Calu3 (cell line): ENCODE results near the gene PTPN21. TPM values are rescaled to one million over a fixed set of nuclear protein-coding genes. Genes with fewer than 3 reads are reported as not detected.

Source experiments
- BruUV-seq: library from RNA; stranded (reverse); fragments of 400-500 nt; replicated peaks from 2 replicates; lab custom pipeline; 2021; lab: Mats Ljungman, UMichigan
- CTCF ChIA-PET: fragments of 300-600 bp; sonication (Branson Sonifier 250); formaldehyde crosslinking; loops from one replicate; lab custom pipeline; 2022; ENCODE audit warnings: antibody characterized with exemption; lab: Charles Lee
- DNase-seq: peaks from one replicate; pipeline ENCODE4 v3.0.0; 2022
- H3K27ac Mint-ChIP-seq: one replicate; pipeline ENCODE4 v1.8.0; 2022; ENCODE audit warnings: mixed read lengths; ENCODE audit not compliant: unreplicated experiment
- H3K27me3 Mint-ChIP-seq: one replicate; pipeline ENCODE4 v1.8.0; 2022; ENCODE audit warnings: mixed read lengths; ENCODE audit not compliant: unreplicated experiment
- H3K36me3 Mint-ChIP-seq: one replicate; pipeline ENCODE4 v1.8.0; 2022; ENCODE audit warnings: mild to moderate bottlenecking, moderate library complexity, mixed read lengths; ENCODE audit not compliant: insufficient read depth, unreplicated experiment
- H3K4me1 Mint-ChIP-seq: one replicate; pipeline ENCODE4 v1.8.0; 2022; ENCODE audit warnings: mild to moderate bottlenecking, low read depth, mixed read lengths; ENCODE audit not compliant: unreplicated experiment
- H3K4me3 Mint-ChIP-seq: one replicate; pipeline ENCODE4 v1.8.0; 2022; ENCODE audit warnings: mild to moderate bottlenecking, low read depth, moderate library complexity, mixed read lengths; ENCODE audit not compliant: unreplicated experiment
- H3K9me3 Mint-ChIP-seq: one replicate; pipeline ENCODE4 v1.8.0; 2022; ENCODE audit warnings: low read depth, mixed read lengths; ENCODE audit not compliant: unreplicated experiment
- CTCF ChIP-seq: fragments of 200-600 bp; IDR thresholded peaks from one replicate; pipeline ENCODE4 v1.8.0; 2022; ENCODE audit warnings: antibody characterized with exemption; ENCODE audit not compliant: unreplicated experiment
- intact Hi-C: fragments of 100-400 bp; cut with micrococcal nuclease; formaldehyde crosslinking; loops from one replicate; pipeline ENCODE4 v1.10.0; 2022; ENCODE audit not compliant: unreplicated experiment
- total RNA-seq: library from RNA; stranded (reverse); gene quantifications from 2 replicates; pipeline ENCODE4 v1.2.3, GENCODE V29; 2022

PTPN21 gene
- total RNA-seq, 1 experiment from 2014 or later: 10.0 TPM

GRCh38 chr14:88507208-88507607, 47.6 kb downstream of the PTPN21 start:
- no peaks in the 10 kb centered on the region for H3K27me3 Mint-ChIP-seq
- no peak overlapping the region for H3K27ac Mint-ChIP-seq
- H3K4me3 Mint-ChIP-seq: no peak overlapping the region
- H3K36me3 Mint-ChIP-seq: no peaks in the 10 kb centered on the region
- CTCF ChIA-PET: no interaction called here
- no peaks in the 10 kb centered on the region for H3K9me3 Mint-ChIP-seq
- BruUV-seq: no TSS peak
- H3K4me1 Mint-ChIP-seq: no peaks in the 10 kb centered on the region
- DNase-seq: no peak
- intact Hi-C loops: no loop called here
- TF ChIP-seq CTCF: no peak

GRCh38 chr14:88505621-88506020, 49.2 kb downstream of the PTPN21 start:
- Mint-ChIP-seq H3K27me3 (no peaks in the 10 kb centered on the region), H3K4me1 (no peaks in the 10 kb centered on the region), H3K9me3 (no peaks in the 10 kb centered on the region), H3K4me3 (no peak overlapping the region), H3K27ac (no peak overlapping the region), H3K36me3 (no peaks in the 10 kb centered on the region)
- intact Hi-C loops: no loop called here
- CTCF ChIA-PET: no interaction called here
- no peak for DNase-seq
- no peak for TF ChIP-seq CTCF
- BruUV-seq: no TSS peak

GRCh38 chr14:88504602-88505001, 50.2 kb downstream of the PTPN21 start:
- no peak for TF ChIP-seq CTCF
- intact Hi-C loops: no loop called here
- BruUV-seq: no TSS peak
- no peaks in the 10 kb centered on the region for H3K9me3 Mint-ChIP-seq
- H3K36me3 Mint-ChIP-seq: no peaks in the 10 kb centered on the region
- CTCF ChIA-PET: no interaction called here
- H3K4me1 Mint-ChIP-seq: no peaks in the 10 kb centered on the region
- H3K27me3 Mint-ChIP-seq: no peaks in the 10 kb centered on the region
- H3K4me3 Mint-ChIP-seq: no peak overlapping the region
- no peak for DNase-seq
- no peak overlapping the region for H3K27ac Mint-ChIP-seq

GRCh38 chr14:88503754-88504406, 50.9 kb downstream of the PTPN21 start:
- Mint-ChIP-seq H3K4me3 (no peak overlapping the region), H3K36me3 (no peaks in the 10 kb centered on the region), H3K27ac (no peak overlapping the region), H3K27me3 (no peaks in the 10 kb centered on the region), H3K4me1 (no peaks in the 10 kb centered on the region), H3K9me3 (no peaks in the 10 kb centered on the region)
- no peak for TF ChIP-seq CTCF
- intact Hi-C loops: no loop called here
- DNase-seq: no peak
- BruUV-seq: no TSS peak
- CTCF ChIA-PET: interaction anchor here (0.6 kb wide), 1 partner anchor 894 kb away, joined by 3 read pairs; no protein-coding TSS in a partner anchor
